Dermis microvascular lymphatic vessel endothelial cell (primary cell): Measurements from ENCODE around the gene GUCY1A1. TPM values are rescaled to one million over a fixed set of nuclear protein-coding genes. Genes with fewer than 3 reads are reported as not detected.

Experiments
- DNase-seq, 2 donors: peaks; one replicate each; pipeline versions ENCODE4 v3.0.0 to v3.0.0-alpha.2; 2010; ENCODE audit warnings: low read depth in 2 of 2
- total RNA-seq: library from RNA; depleted of rRNA; stranded (reverse); fragments of >200 nt; gene quantifications from 2 replicates; pipeline ENCODE4 v1.2.1, GENCODE V29; 2014

Gene GUCY1A1
- total RNA-seq, 1 donor from 2014 or later = 50.6 TPM

- no peak for DNase-seq
Measured at GRCh38 chr4:155692361-155692760, 25.7 kb downstream of the GUCY1A1 start.

GRCh38 chr4:155693015-155693663 is 26.5 kb downstream of the GUCY1A1 start:
- no peak for DNase-seq

GRCh38 chr4:155694100-155694785 is 27.6 kb downstream of the GUCY1A1 start:
- DNase-seq = no peak

- DNase-seq = no peak
Measured at GRCh38 chr4:155696226-155696625, 29.6 kb downstream of the GUCY1A1 start.

GRCh38 chr4:155696726-155697125 is 30.1 kb downstream of the GUCY1A1 start:
- DNase-seq = no peak

GRCh38 chr4:155701827-155702226 is 35.2 kb downstream of the GUCY1A1 start:
- no peak for DNase-seq

- DNase-seq = no peak
Measured at GRCh38 chr4:155703486-155704247, 37.0 kb downstream of the GUCY1A1 start.

- no peak for DNase-seq
Measured at GRCh38 chr4:155704841-155705404, 38.3 kb downstream of the GUCY1A1 start.

GRCh38 chr4:155705664-155706063 is 39.0 kb downstream of the GUCY1A1 start:
- no peak for DNase-seq

GRCh38 chr4:155706147-155706546 is 39.5 kb downstream of the GUCY1A1 start:
- DNase-seq = no peak

GRCh38 chr4:155707251-155707650 is 40.6 kb downstream of the GUCY1A1 start:
- DNase-seq = no peak

GRCh38 chr4:155708782-155709181 is 42.1 kb downstream of the GUCY1A1 start:
- no peak for DNase-seq

GRCh38 chr4:155709918-155710317 is 43.3 kb downstream of the GUCY1A1 start:
- peak in 1 of 2 donors; percentile 27 for DNase-seq

GRCh38 chr4:155711556-155711955 is 44.9 kb downstream of the GUCY1A1 start:
- DNase-seq = no peak

- no peak for DNase-seq
Measured at GRCh38 chr4:155712846-155713245, 46.2 kb downstream of the GUCY1A1 start.

GRCh38 chr4:155713911-155714310 is 47.3 kb downstream of the GUCY1A1 start:
- no peak for DNase-seq

- DNase-seq = no peak
Measured at GRCh38 chr4:155722336-155722735, 55.7 kb downstream of the GUCY1A1 start.

GRCh38 chr4:155722816-155723499 is 56.3 kb downstream of the GUCY1A1 start:
- DNase-seq = no peak

- no peak for DNase-seq
Measured at GRCh38 chr4:155724731-155725130, 58.1 kb downstream of the GUCY1A1 start.

- DNase-seq = no peak
Measured at GRCh38 chr4:155734065-155734464, 67.4 kb downstream of the GUCY1A1 start.

GRCh38 chr4:155734951-155735350 is 68.3 kb downstream of the GUCY1A1 start:
- DNase-seq = no peak

- no peak for DNase-seq
Measured at GRCh38 chr4:155735496-155735895, 68.8 kb downstream of the GUCY1A1 start.
